ENCODE data around the gene E2F2. TPM values are rescaled to one million over a fixed set of nuclear protein-coding genes. Genes with fewer than 3 reads are reported as not detected.
A peak's percentile ranks its signal among the peaks of the same experiment; 100 is the strongest.

Gene E2F2
- total and polyA plus RNA-seq, 10 donors = 0.89 to 18.9 (median 4.9) TPM

- Histone ChIP-seq H3K36me3 (peaks cover 0 to 7% (median 0%) of the 10 kb centered on the region in 6 donors), H3K9me3 (no peaks in the 10 kb centered on the region), H3K4me1 (peaks cover 55 to 98% (median 79%) of the 10 kb centered on the region in 6 donors), H3K27me3 (replicated peaks in 1 of 7) (peaks cover 0 to 23% (median 0%) of the 10 kb centered on the region in 7 donors), H3K27ac (peak overlapping the region; percentile 79 to 96 (median 94)), H3K4me3 (peak overlapping the region; percentile 75 to 95 (median 84))
- no peak for DNase-seq
- TF ChIP-seq POLR2A (IDR thresholded peaks at IDR 0.05) (no peak), CTCF (IDR thresholded peaks at IDR 0.05 in 8 of 11, conservative IDR thresholded peaks at IDR 0.05 in 3 of 11) (no peak)
- intact Hi-C loops (cut with DNase I; ENCODE audit: low total_unique reads) = no loop called here
- 9 to 16% (median 13%) methylated on average over 6 of the region's 6 CpGs for WGBS, 5 donors
Observed at GRCh38 chr1:23559985-23560741, 29.1 kb upstream of the E2F2 start.

- H3K4me1 ChIP-seq = peaks cover 58 to 98% (median 85%) of the 10 kb centered on the region in 6 donors
- intact Hi-C loops (cut with DNase I; ENCODE audit: low total_unique reads) = no loop called here
- TF ChIP-seq POLR2AphosphoS5 (IDR thresholded peaks at IDR 0.05) = peak; percentile 99 to 100 (median 99)
- peak in 2 of 11 experiments; percentile 11 to 18 for TF ChIP-seq CTCF (IDR thresholded peaks at IDR 0.05 in 8 of 11, conservative IDR thresholded peaks at IDR 0.05 in 3 of 11)
- peak; percentile 79 to 97 (median 89) for TF ChIP-seq POLR2A (IDR thresholded peaks at IDR 0.05)
Observed at GRCh38 chr1:23559136-23559984, 28.3 kb upstream of the E2F2 start, which contains the start of gene ID3. Gene ID3 (minus strand): TSS chr1:23559501. CDS start chr1:23559426, 75 bp downstream.

GRCh38 chr1:23558872-23559135 lies 27.8 kb upstream of the E2F2 start:
- H3K4me3 ChIP-seq = peak overlapping the region; percentile 75 to 95 (median 84)
- no peak for DNase-seq
- peaks cover 63 to 98% (median 91%) of the 10 kb centered on the region in 6 donors for H3K4me1 ChIP-seq
- 0 to 1% (median 0%) methylated on average over 5 to 14 of the region's 14 CpGs for WGBS, 5 donors
- peak overlapping the region; percentile 79 to 96 (median 94) for H3K27ac ChIP-seq
- intact Hi-C loops (cut with DNase I; ENCODE audit: low total_unique reads) = no loop called here
- no peak for TF ChIP-seq POLR2A (IDR thresholded peaks at IDR 0.05)
- no peak for TF ChIP-seq CTCF (IDR thresholded peaks at IDR 0.05 in 8 of 11, conservative IDR thresholded peaks at IDR 0.05 in 3 of 11)
- no peak for TF ChIP-seq POLR2AphosphoS5 (IDR thresholded peaks at IDR 0.05)
- no peaks in the 10 kb centered on the region for H3K9me3 ChIP-seq
- peaks cover 0 to 28% (median 0%) of the 10 kb centered on the region in 7 donors for H3K27me3 ChIP-seq (replicated peaks in 1 of 7)
- H3K36me3 ChIP-seq = peaks cover 0 to 7% (median 0%) of the 10 kb centered on the region in 6 donors

More at GRCh38 chr1:23559136-23559984, 28.3 kb upstream of the E2F2 start, which contains the start of gene ID3:
- Histone ChIP-seq H3K4me3 (peak within 1 kb of the TSS; percentile 75 to 95 (median 84)), H3K27me3 (replicated peaks in 1 of 7) (peaks cover 0 to 26% (median 0%) of the 10 kb centered on the region in 7 donors), H3K27ac (peak within 1 kb of the TSS; percentile 79 to 96 (median 94)), H3K36me3 (peaks cover 0 to 7% (median 0%) of the 10 kb centered on the region in 6 donors), H3K9me3 (no peaks in the 10 kb centered on the region)
- WGBS, 5 donors = 1% methylated on average over 35 to 57 of the region's 57 CpGs
- peak; percentile 99 for DNase-seq

Measured in spleen (tissue), 11 donors.